AG04449 (cell line): ENCODE data around the gene PFKM.

Experiments
- CTCF ChIA-PET: fragments of 350-600 bp; formaldehyde crosslinking; extraction: SDS; loops from one replicate; lab custom pipeline; 2021; ENCODE audit warnings: antibody characterized with exemption; lab: Yijun Ruan, JAX
- POLR2A ChIA-PET: fragments of 400-600, 350-600 bp; formaldehyde crosslinking; extraction: SDS; loops from one replicate; lab custom pipeline; 2020; ENCODE audit warnings: antibody characterized with exemption, inconsistent platforms; lab: Yijun Ruan, JAX
- DNase-seq: peaks from one replicate; pipeline ENCODE4 v3.0.0-alpha.2; 2010; ENCODE audit warnings: low read depth, low spot score
- H3K4me3 ChIP-seq: 2 replicates; pipeline ENCODE4 v1.5.1; 2011; ENCODE audit warnings: low read depth, mild to moderate bottlenecking, control low read depth, low read length
- CTCF ChIP-seq: IDR thresholded peaks from one replicate; pipeline ENCODE4 v1.5.1; 2011; ENCODE audit warnings: mild to moderate bottlenecking, moderate library complexity, low read length, control low read depth, inconsistent platforms; ENCODE audit not compliant: insufficient read depth; ENCODE audit errors: missing control alignments

PFKM gene

DNA sequence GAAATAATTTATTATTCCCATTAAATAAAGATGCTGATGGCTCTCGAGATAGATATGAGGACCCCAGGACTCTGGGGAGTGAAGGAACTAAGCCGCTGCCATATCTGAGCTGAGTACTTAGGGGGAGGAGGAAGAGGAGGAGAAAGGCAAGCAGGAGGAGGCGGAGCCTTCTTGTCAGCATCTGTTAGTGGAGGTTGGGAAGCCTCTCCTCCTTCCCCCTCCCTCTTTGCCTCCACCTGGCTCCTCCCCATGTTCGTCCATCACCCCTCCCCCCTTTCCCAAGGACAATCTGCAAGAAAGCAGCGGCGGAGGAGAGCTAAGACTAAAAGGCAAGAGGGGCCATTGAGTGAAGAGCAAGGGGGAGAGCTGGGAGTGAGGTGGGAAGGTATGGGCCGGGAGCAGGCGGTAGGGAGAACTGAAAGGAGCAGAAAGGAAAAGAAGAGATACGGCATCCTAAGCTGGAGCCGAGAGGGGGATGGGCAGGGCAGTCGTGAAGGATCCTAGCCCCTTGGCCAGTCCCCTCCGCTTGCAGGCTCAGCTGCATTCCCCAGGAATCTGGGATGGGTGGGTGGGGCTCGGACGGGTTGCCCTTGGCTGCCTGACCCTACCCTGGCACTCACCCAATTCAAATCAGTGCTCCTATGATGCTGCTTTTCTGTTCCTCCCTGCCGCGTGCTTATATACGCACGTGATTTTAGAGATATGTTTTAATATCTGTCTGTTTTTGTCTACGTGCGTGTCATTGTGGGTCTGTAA lies at the start of gene PFKM:
Gene PFKM (plus strand): TSS at position 287 of the 756 bp plus-strand sequence. CDS start 3,411 bp downstream, outside the sequence.
- no peak for TF ChIP-seq CTCF
- H3K4me3 ChIP-seq = peak within 1 kb of the TSS; percentile 96
- ChIA-PET POLR2A (interaction anchor here (1.0 to 1.7 kb wide), 2 partner anchors 13 to 17 kb away, joined by 3 to 11 read pairs; partner anchors contain the start of gene SENP1), CTCF (interaction anchor here (1.2 to 1.9 kb wide), 3 partner anchors 38 to 78 kb away, joined by 3 to 5 read pairs (median 4); partner anchors contain the start of gene ASB8)
- DNase-seq = peak; percentile 50

- ChIA-PET POLR2A (no interaction called here), CTCF (interaction anchor here (0.7 to 1.2 kb wide), 2 partner anchors 20 to 95 kb away, joined by 3 read pairs; no protein-coding TSS in a partner anchor)
- H3K4me3 ChIP-seq = no peak overlapping the region
- DNase-seq = no peak
- TF ChIP-seq CTCF = no peak
These were observed 49.1 kb upstream of the PFKM start for GRCh38 chr12:48070033-48070432.

DNA sequence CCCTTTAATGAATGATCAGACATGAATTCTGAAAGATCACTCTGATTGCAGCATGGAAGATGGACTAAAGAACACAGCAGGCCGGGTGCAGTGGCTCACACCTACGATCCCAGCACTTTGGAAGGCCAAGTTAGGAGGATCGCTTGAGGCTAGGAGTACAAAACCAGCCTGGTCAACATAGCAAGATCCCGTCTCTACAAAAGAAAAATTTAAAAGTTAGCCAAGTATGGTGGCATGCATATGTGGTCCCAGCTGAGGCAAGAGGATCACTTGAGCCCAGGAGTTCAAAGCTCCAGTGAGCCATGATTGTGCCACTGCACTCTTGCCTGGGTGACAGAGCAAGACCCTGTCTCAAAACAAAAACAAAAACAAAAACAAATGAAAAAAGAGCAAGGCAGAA lies 48.4 kb upstream of the PFKM start:
- no peak overlapping the region for H3K4me3 ChIP-seq
- no peak for DNase-seq
- POLR2A ChIA-PET = no interaction called here
- TF ChIP-seq CTCF = no peak
- CTCF ChIA-PET = interaction anchor here (1.2 kb wide), 1 partner anchor 21 kb away, joined by 3 read pairs; no protein-coding TSS in a partner anchor

- no peak overlapping the region for H3K4me3 ChIP-seq
- DNase-seq = no peak
- CTCF ChIA-PET = no interaction called here
- POLR2A ChIA-PET = no interaction called here
- no peak for TF ChIP-seq CTCF
These were observed 47.4 kb upstream of the PFKM start for GRCh38 chr12:48071808-48072207.

DNA sequence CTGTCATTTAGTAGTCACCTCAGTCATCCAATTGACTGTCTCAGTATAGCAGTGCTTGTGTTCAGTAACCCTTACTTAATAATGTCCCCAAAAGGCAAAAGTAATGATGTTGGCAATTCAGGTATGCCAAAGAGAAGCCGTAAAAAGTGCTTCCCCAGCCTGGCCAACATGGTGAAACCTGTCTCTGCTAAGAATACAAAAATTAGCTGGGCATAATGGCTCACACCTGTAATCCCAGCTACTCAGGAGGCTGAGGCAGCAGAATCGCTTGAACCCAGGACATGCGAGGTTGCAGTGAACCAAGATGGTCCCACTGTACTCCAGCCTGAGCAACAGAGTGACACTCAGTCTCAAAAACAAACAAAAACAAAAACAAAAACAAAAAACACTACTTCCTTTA lies 46.9 kb upstream of the PFKM start:
- CTCF ChIA-PET = no interaction called here
- no peak for TF ChIP-seq CTCF
- no peak for DNase-seq
- H3K4me3 ChIP-seq = no peak overlapping the region
- POLR2A ChIA-PET = no interaction called here

- TF ChIP-seq CTCF = no peak
- CTCF ChIA-PET = interaction anchor here (1.7 kb wide), 1 partner anchor 91 kb away, joined by 6 read pairs; no protein-coding TSS in a partner anchor
- H3K4me3 ChIP-seq = no peak overlapping the region
- POLR2A ChIA-PET = no interaction called here
- DNase-seq = no peak
These were observed 44.9 kb upstream of the PFKM start for GRCh38 chr12:48074266-48074665.
